ENCODE results near the gene FOXF1.

The FOXF1 gene

GRCh38 chr16:86536621-86537020 is 26.3 kb downstream of the FOXF1 start:
- no peak for DNase-seq (ENCODE audit: low read depth)
- TF ChIP-seq CTCF (conservative IDR thresholded peaks at IDR 0.05; ENCODE audit: low read length), result no peak
- H3K4me3 ChIP-seq (ENCODE audit: low read length), result no peak overlapping the region

- H3K4me3 ChIP-seq (ENCODE audit: low read length), result no peak overlapping the region
- TF ChIP-seq CTCF (conservative IDR thresholded peaks at IDR 0.05; ENCODE audit: low read length), result no peak
- no peak for DNase-seq (ENCODE audit: low read depth)
These were observed 27.2 kb downstream of the FOXF1 start for GRCh38 chr16:86537486-86537885.

- no peak for TF ChIP-seq CTCF (conservative IDR thresholded peaks at IDR 0.05; ENCODE audit: low read length)
- DNase-seq (ENCODE audit: low read depth), result no peak
- H3K4me3 ChIP-seq (ENCODE audit: low read length), result no peak overlapping the region
These were observed 28.0 kb downstream of the FOXF1 start for GRCh38 chr16:86538196-86538780.

- DNase-seq (ENCODE audit: low read depth), result no peak
- no peak for TF ChIP-seq CTCF (conservative IDR thresholded peaks at IDR 0.05; ENCODE audit: low read length)
- no peak overlapping the region for H3K4me3 ChIP-seq (ENCODE audit: low read length)
These were observed 30.6 kb downstream of the FOXF1 start for GRCh38 chr16:86540894-86541293.

- no peak overlapping the region for H3K4me3 ChIP-seq (ENCODE audit: low read length)
- no peak for TF ChIP-seq CTCF (conservative IDR thresholded peaks at IDR 0.05; ENCODE audit: low read length)
- DNase-seq (ENCODE audit: low read depth), result no peak
These were observed 31.2 kb downstream of the FOXF1 start for GRCh38 chr16:86541560-86541959.

GRCh38 chr16:86542756-86543750 is 32.7 kb downstream of the FOXF1 start:
- DNase-seq (ENCODE audit: low read depth), result no peak
- H3K4me3 ChIP-seq (ENCODE audit: low read length), result no peak overlapping the region
- no peak for TF ChIP-seq CTCF (conservative IDR thresholded peaks at IDR 0.05; ENCODE audit: low read length)

- no peak overlapping the region for H3K4me3 ChIP-seq (ENCODE audit: low read length)
- no peak for DNase-seq (ENCODE audit: low read depth)
- no peak for TF ChIP-seq CTCF (conservative IDR thresholded peaks at IDR 0.05; ENCODE audit: low read length)
These were observed 35.2 kb downstream of the FOXF1 start for GRCh38 chr16:86545481-86545880.

All from AG10803 (cell line).